ENCODE measurements around the gene IGLON5.

The IGLON5 gene

GRCh38 chr19:51294977-51295375 is 16.5 kb upstream of the IGLON5 start:
- DNase-seq (ENCODE audit: low read depth) = no peak
- no peak overlapping the region for H3K4me3 ChIP-seq (ENCODE audit: low read depth, low read length)
- no peak for TF ChIP-seq CTCF (IDR thresholded peaks at IDR 0.05; ENCODE audit: low read depth, low read length, missing control alignments)

- no peak for DNase-seq (ENCODE audit: low read depth)
- TF ChIP-seq CTCF (IDR thresholded peaks at IDR 0.05; ENCODE audit: low read depth, low read length, missing control alignments) = no peak
Observed at GRCh38 chr19:51295382-51296126, 15.9 kb upstream of the IGLON5 start.

GRCh38 chr19:51296336-51297093 is 14.9 kb upstream of the IGLON5 start:
- no peak for DNase-seq (ENCODE audit: low read depth)
- TF ChIP-seq CTCF (IDR thresholded peaks at IDR 0.05; ENCODE audit: low read depth, low read length, missing control alignments) = no peak

More at GRCh38 chr19:51295382-51296126, 15.9 kb upstream of the IGLON5 start:
- H3K4me3 ChIP-seq (ENCODE audit: low read depth, low read length) = no peak overlapping the region

GRCh38 chr19:51297406-51297805 is 14.0 kb upstream of the IGLON5 start:
- no peak for TF ChIP-seq CTCF (IDR thresholded peaks at IDR 0.05; ENCODE audit: low read depth, low read length, missing control alignments)
- H3K4me3 ChIP-seq (ENCODE audit: low read depth, low read length) = no peak overlapping the region
- DNase-seq (ENCODE audit: low read depth) = no peak

More at GRCh38 chr19:51296336-51297093, 14.9 kb upstream of the IGLON5 start:
- no peak overlapping the region for H3K4me3 ChIP-seq (ENCODE audit: low read depth, low read length)

- no peak for DNase-seq (ENCODE audit: low read depth)
- no peak overlapping the region for H3K4me3 ChIP-seq (ENCODE audit: low read depth, low read length)
- no peak for TF ChIP-seq CTCF (IDR thresholded peaks at IDR 0.05; ENCODE audit: low read depth, low read length, missing control alignments)
Observed at GRCh38 chr19:51301266-51301665, 10.2 kb upstream of the IGLON5 start.

- no peak for DNase-seq (ENCODE audit: low read depth)
- no peak for TF ChIP-seq CTCF (IDR thresholded peaks at IDR 0.05; ENCODE audit: low read depth, low read length, missing control alignments)
- H3K4me3 ChIP-seq (ENCODE audit: low read depth, low read length) = no peak overlapping the region
Observed at GRCh38 chr19:51305479-51305878, 6.0 kb upstream of the IGLON5 start.
